Activated CD8-positive, alpha-beta memory T cell treated with anti-CD3 and anti-CD28 coated beads for 48 hours (primary cell): ENCODE results near the gene PLA1A.
"Not testable (repeated sequence)": the region's sequence is repeated elsewhere in the genome, so short reads cannot be mapped to it uniquely, and the experiment has no call there.

ENCODE experiments used
- DNase-seq, 3 experiments: peaks; one replicate each; pipeline ENCODE4 v3.0.0-alpha.2; 2020; ENCODE audit warnings: low read depth in 2 of 3, low spot score in 2 of 3

The PLA1A gene

DNA sequence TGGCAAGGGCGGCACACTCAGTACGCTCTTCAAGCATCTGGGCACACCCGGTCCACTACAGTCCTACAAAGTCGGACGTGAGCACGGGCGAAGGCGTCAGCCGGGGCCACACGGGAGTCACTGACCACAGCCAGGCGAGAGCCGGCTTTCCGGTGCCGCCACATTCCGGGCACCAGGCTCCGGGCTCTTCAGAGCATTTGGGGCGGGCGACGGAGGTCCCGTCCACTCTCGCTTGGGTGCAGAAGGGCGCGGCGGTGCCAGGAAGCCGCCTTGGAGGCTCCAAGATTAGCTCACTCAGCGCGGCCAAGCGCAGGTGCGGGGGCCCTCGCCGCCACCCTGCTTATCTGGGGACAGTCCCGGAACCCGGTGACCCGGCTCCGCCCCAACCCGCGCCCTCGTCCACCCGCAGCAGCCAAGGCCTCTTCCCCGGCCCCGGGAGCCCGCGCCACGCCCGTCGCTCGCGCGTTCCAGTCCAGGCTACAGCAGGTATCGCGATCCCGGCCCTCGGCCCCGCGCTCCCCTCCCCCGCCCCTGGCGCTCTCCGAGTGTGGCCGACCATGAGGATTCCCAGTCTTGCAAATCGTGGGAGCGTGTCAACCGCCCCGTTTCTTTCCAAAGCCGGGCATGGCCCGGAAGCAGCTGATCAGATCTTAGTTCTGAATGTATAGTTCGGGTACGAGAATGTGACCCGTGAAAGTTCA is 18.2 kb upstream of the PLA1A start, which contains the start of gene ADPRH:
ADPRH (plus strand) TSS at position 127 of the 701 bp plus-strand sequence. CDS start 2,678 bp downstream, outside the sequence.
- peak; percentile 29 to 41 (median 32) for DNase-seq

DNA sequence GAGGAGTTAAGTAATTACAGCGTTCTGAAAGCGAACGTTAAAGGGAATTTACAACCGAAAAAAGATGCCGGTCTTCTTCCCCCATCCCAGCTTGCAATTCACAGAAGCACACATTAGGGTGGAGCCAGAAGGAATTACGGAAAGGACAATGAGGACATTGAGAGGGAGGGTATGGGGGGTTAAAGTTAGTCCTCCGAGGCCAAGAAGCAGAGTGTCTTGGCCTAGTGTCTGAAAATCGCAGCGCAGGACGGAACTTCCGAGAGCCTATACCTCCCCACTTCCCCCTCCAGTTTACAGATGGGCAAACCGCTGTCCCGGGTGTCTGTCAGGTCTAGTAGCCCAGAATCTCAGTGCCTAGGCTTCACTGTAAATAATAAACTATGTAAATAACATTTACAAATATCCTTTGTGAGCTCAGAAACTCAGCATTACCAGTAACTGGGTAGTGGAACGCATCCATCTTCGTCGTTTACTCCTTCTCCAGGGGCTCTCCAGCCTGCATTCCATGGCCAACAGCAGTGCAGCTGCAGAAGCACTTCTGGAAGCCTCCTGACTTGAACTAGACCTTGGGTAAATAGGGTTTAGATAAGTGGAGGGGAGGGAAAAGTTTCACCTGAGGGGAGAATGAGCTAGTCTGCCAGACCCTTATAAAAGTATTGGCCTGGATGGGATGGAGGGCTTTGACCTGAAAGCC is 17.5 kb upstream of the PLA1A start:
- DNase-seq, result no peak

DNA sequence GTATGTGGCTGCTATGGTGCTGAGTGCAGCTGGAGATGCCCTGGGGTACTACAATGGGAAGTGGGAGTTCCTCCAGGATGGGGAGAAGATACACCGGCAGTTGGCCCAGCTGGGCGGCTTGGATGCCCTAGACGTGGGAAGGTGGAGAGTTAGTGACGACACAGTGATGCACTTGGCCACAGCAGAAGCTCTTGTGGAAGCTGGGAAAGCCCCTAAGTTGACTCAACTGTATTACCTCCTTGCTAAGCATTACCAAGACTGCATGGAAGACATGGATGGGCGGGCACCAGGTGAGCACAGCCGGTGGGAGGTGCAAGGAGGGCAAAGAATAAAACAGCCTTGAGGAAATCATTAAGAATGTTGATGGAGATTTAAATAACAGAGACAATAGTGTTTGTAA is 15.5 kb upstream of the PLA1A start:
- DNase-seq, result no peak

DNA sequence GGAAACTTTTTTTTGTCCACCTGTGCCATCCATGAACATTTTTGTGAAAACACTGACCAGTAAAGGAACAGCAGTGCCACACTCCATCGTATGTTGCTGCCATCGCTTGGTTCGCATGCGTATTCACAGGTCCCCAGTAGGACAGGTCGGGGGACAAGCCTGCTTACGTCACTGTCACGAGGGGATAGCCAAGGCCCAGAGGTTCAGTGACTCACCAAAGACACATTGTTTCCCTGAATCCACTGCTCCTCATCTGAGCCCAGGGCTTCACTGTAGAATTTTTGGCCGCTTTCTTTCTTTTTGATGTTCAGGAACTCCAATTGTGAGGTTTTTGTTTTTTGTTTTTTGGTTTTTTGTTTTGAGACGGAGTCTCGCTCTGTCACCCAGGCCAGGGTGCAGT is 12.5 kb upstream of the PLA1A start:
- DNase-seq, result no peak

DNA sequence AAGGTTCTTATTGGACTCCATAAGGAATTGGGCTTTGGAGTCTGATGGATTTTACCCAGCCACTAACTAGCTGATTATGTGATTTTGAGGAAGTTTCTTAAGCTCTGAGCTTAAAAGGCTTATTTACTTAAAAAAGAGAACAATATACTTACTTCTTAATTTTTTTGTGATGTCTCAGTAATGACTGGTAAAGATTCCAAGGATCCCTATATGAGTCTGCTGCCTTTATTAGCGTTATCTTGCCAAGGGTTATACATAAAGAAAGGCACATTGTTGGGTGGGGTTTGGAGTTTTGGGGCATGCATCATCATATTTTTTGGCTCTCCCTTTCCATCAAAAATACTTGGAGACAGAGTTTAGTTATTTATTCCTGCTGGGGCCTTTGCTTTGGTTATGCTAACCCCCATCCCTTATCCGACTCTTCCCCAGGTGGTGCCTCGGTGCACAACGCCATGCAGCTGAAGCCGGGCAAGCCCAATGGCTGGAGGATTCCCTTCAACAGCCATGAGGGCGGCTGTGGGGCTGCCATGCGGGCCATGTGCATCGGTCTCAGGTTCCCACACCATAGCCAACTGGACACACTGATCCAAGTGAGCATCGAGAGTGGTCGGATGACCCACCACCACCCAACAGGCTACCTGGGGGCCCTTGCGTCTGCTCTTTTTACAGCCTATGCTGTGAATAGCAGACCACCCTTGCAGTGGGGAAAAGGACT is 11.7 kb upstream of the PLA1A start:
- DNase-seq, result no peak

DNA sequence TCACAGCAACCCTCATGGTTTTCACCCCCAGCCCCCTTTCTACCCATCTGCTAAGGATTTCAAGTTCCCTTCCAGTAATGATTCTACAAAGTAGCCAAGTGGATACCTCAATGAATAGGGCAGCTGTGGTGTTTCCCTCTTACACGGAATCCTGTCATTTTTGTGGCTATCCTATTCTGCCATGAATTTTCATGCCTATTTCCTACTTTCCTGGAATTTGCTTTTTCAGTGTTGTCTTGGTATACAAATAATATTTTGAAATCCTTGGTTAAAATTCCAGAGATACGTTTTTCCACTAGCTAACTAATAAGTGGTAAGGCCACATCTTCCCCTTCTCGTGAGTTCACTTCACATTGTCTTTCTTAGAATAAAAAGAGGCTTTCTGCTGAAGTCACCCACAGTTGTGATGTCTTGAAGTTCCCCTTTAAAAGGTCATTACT is 10.9 kb upstream of the PLA1A start:
- no peak for DNase-seq

DNA sequence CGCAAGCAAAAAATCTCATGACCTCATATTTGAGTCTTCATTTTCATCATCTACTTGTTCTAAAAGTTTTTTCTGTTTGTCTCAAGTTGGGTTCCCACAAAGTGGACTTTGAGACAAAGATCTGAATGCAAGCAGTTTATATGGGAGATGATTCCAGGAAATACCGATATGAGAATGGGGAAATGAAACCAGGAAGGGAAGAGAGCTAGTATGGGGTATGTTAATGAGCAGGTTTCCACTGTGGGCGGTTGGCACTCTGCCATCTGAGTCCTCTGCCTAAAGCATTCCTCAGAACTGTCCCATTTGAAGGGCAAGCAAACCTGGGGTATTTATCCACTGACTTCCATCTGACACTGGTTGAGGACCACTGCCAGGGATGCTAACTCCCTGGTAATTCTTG is 9.6 kb upstream of the PLA1A start:
- DNase-seq, result no peak

DNA sequence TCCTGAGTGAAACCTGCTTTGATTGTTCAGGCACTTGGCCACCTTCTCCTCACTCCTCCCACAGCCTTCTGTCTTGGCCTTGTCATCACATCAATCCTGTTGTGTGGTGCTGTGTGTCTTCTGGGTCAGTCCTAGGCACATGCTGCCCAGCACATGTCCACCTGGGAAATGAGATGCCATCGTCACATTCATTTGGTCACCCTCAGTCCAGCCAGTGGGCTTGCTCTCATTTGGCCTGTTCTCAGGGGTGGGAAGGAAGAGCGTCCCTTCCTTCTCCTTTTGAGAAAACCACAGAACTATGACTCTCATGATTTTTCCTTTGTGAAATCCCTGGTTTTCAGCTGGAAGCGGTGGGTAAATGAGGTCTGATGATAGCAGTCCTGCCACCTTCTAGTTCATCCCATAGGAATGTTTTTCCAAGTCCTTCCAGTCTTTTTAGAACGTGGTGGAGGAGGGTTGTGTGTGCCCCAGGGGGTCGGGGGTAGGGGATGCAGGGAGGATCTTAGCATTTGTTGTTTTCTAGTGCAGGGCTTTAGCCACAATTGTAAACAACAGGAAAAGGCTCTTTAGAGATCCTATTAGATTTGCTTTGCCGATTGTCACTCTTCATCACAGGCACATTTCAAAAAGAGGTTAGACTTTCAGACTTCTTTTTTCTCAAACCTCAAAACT is 8.4 kb upstream of the PLA1A start:
- DNase-seq, result no peak

DNA sequence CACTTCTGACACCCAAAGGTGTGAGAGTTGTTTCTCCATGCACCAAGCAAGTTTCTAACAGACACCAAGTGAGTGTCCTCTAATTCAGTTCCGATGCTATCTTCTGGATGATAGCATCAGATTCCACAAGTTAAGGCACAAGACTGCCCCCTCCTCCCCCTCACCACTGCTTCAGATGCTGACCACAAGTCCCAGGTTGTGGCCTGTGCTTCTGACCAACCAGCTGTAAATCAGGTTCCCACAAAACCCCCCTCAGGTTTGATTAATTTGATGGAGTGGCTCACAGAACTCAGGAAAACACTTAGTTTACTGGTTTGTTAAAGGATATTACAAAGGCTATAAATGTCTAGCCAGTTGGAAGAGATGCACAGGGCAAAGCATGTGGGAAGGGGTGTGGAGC is 7.0 kb upstream of the PLA1A start:
- no peak for DNase-seq

DNA sequence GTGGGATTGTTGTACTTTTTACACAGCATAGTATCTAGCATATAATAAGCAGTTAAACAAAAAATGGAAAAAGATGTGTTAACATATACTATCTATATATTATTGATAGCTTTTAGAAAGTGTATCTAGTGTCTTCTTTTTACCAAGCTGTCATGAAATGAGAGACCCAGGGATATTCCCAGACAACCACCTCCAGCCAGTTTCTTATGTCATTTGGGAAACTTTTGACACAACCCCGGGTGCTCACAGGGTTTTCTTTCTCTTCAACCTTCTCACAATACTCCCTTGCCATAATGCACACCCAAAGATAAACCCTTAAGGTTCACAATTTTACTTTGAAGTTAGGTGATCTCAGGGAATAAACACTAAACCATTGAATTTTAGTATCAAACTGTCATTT is 4.8 kb upstream of the PLA1A start:
- no peak for DNase-seq

DNA sequence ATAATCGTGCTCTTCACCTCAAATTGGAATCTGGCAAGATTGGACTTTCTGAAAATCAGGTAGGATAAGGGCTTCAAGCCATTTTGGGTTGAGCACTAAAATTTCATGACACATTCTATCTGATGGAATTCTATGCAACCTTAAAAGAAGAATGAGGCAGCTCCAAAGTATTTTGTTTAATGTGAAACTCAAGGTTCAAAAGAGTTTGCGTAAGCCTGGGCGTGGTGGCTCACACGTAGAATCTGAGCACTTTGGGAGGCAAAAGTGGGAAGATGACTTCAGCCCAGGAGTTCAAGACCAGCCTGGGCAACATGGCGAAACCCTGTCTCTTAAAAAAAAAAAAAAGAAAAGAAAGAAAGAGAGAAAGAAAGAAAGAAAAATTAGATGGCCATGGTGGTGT is 3.6 kb upstream of the PLA1A start:
- no peak for DNase-seq

DNA sequence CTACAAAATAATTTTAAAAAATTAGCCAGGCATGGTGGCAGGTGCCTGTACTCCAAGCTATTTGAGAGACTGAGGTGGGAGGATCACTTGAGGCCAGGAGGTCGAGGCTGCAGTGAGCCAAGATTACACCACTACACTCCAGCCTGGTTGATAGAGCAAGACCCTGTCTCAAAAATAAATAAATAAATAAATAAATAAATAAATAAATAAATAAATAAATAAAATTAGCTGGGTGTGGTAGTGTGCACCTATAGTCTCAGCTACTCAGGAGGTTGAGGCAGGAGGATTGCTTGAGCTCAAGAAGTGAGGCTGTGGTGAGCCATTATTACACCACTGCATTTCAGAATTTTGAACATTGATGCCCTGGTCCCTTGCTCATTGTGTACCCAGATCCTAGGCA is 2.8 kb upstream of the PLA1A start:
- DNase-seq, result not testable (repeated sequence)

DNA sequence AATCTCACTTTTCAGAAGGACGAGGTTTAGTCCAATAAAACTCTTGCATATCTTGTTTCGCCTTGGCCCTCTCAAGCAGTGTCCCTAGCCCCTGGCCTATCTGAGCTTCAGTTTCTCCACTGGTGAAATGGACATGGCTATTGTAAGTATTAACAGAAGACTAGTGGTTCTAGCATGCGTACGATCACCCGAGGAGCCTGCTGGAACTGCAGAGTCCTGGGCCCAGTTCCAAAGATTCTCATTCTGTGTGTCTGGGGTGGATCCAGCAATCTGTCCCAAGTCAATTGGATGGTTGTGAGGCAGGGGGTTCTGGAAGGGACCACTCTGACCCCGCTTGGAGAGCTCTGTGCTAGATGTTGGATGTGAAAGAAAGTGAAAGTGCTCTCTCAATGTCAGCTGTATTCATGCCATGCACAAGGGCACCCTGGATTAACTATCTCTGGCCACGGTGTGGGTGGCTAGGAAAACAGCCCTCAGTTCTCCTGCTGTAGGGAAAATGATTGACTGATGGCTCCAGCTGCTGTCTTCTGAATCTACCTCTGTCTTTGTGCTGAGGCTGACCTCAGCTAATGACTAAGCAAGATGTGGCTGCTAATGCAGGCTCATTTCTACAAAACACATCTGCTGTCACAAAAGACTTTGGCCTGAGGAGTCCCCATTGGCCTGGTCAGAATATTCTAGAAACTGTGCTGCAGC is 1.9 kb upstream of the PLA1A start:
- DNase-seq, result no peak

DNA sequence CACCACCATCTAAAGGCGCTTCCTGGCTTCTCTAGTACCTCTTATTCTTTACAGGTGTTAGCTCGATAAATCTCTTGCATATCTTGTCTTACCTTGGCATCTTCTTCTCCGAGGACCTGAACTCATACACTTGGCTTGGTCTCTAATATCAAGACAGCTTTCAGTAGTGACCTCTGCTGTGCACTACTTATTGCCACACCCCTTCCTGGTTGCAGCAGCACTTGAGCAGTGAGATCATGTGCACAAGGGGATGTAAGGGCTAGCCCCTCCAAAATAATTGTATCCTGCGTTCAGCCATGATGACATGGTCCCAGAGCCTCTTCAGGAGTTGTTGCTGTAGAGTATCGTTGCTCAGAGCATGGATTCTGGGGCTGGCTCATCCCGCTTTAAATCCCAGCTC is 1.3 kb upstream of the PLA1A start:
- no peak for DNase-seq

DNA sequence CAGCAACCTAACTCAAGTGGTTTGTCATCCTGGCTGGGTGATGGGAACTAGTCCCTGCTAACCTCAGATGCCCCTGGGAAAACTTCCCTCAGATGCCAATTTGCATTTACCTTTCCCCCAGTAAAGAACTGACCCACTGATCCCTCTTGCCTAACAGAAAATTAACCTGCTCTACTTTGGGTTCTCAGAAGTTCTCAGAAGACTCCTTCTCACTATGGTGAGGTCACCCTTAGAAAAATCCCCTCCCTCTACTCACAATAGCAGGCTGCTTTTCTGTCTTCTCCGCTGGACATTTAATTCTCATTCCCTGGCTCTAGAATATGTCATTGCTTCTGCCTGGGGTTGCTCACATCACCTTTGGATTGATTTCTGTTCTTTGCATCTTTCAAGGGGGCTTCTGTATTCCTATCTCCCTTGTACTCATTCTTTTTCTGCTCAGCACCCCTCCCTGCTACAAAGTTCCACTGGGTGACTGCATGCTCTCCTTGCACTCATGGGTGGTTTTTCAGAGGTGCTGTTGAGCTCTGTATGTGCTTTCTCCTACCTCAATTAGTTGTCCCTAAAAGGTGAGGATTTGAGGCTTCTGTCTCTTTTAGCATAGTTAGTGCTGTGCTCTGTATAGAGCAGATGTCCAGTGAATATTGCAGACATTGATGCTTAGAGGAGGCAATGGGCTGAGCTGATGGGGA is 869 bp downstream of the PLA1A start:
- DNase-seq, result no peak

DNA sequence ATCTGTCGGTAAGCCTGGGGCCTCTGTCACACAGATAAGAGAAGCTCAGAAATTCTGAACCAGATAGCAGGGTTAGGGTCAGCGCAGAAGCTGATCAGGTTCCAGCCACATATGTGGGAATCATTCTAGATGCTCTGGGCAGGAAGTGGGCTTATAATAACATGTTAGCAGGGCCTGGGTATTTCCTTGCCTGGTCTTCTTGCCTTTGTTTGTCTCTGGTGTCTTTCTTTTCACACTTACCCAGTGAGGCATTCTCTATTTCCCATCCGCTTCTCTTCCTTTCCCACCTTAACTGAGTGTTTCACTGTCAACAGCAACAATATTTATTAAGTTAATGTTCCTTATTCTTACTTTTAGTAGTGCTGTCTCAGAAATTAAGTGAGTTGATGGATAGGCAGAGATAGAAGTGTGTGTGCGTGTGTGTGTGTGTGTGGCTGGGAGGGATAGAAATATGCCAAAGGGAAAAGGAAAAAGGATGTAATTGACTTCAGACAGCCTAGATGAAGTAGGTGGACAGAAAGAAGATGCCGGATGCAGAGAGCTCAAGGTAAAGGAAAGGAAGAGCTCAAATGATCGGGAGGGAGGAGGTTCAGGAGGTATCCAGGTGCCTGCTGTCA is 2.0 kb downstream of the PLA1A start:
- DNase-seq, result no peak

DNA sequence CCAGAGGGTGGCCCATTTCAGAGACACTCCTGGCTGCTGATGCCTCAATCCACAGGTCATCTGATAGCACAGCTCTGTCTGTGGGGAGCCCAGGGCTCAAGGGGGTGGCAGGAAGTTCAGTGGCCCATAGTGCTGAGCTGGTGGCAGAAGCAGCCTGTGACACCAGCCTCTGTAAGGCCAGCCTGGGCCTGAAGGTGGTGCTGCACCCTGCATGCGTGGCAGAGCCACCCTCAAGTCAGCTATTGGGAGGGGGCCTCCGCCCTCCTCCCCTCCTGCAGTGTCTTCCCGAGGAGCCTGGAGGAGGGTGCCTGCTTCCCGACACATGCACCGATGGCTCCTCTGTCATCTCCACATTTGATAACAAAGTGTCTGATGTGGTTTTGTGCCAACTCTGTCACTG is 3.0 kb downstream of the PLA1A start:
- no peak for DNase-seq

DNA sequence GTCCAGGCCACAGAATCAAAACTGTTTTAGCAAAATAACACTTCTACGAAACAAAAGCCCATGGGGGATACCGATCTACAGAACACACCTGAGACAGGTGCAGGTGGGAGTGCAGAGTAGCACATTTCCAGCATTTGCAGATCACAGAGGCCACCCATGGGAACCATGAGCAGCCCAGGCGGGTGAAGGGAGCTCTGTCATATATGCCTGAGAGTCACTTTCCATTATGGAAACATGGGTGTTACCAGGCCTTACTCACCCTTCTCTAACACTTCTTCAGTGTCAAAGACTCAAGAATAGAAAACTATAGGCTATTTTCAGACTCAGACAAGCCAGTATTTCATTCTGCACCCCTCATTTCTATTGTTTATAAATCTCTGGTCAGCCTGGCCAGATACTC is 3.5 kb downstream of the PLA1A start:
- DNase-seq, result no peak

DNA sequence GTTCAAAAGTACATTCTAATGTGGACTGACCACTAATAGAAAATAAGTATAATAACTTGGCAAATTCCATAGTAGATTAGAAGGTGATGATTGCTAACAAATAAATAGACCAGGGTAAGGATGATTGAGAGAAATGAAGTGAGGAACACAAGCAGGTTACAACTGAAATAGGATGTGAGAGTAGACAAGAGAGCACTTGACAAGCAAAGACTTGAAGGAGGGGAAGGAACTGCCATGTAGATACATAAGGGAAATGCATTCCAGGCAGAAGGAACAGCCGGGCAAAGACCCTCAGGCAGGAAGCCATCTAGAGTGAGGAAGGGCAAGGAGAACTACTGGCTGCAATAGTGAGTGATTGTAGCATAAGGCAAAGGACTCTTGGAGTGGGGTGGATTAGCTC is 5.0 kb downstream of the PLA1A start:
- no peak for DNase-seq

DNA sequence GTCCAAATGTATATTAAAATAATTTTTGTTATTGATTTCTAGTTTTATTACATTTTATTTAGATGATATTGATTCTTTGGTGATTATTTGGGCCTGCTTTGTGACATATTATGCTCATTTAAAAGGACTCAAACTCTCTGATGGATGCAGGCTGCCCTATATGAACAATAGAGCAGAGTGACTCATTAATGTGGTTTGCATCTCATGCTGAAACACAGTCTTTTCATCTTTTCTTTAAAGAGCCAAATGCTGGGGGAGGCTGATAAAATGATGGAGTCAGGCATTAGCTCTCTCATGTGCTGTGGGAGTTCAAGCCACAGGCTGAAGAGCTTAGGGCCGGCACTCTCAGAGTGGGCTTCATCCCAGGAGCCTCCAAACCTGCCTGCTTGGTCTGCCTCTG is 7.2 kb downstream of the PLA1A start:
- DNase-seq, result no peak
